Endothelial cell of umbilical vein (primary cell): ENCODE results near the gene CRYBG2.

Experiments used
- CTCF ChIP-seq, 2 donors: IDR thresholded peaks; 1 replicate in 1 of 2; 2 replicates in 1 of 2; pipeline ENCODE4 v1.5.1; 2011; ENCODE audit warnings: low read length in 2 of 2, mild to moderate bottlenecking in 2 of 2, moderate library complexity in 2 of 2, control low read depth in 1 of 2, inconsistent platforms in 1 of 2, low read depth in 1 of 2; ENCODE audit not compliant: insufficient read depth in 1 of 2; ENCODE audit errors: extremely low read depth in 1 of 2
- EZH2 ChIP-seq: IDR thresholded peaks from 2 replicates; pipeline ENCODE4 v1.6.1; 2012; ENCODE audit warnings: borderline replicate concordance, low read depth, mild to moderate bottlenecking, moderate library complexity, low read length, inconsistent platforms; ENCODE audit not compliant: severe bottlenecking
- FOS ChIP-seq: IDR thresholded peaks from 2 replicates; pipeline ENCODE4 v1.6.1; 2011; ENCODE audit warnings: mild to moderate bottlenecking, low read length, moderate library complexity, borderline replicate concordance; ENCODE audit not compliant: insufficient read depth
- JUN ChIP-seq: IDR thresholded peaks from 2 replicates; pipeline ENCODE4 v1.6.1; 2011; ENCODE audit warnings: borderline replicate concordance, low read depth; ENCODE audit not compliant: insufficient read length, insufficient read depth
- MAX ChIP-seq: IDR thresholded peaks from 2 replicates; pipeline ENCODE4 v1.6.1; 2011; ENCODE audit not compliant: insufficient read depth, insufficient read length
- MYC ChIP-seq: IDR thresholded peaks from one replicate; pipeline ENCODE4 v1.6.1; 2011; ENCODE audit warnings: mild to moderate bottlenecking, low read depth, low read length
- POLR2A ChIP-seq: IDR thresholded peaks from 2 replicates; pipeline ENCODE4 v1.6.1; 2012; ENCODE audit warnings: low read depth, mild to moderate bottlenecking, control low read depth, low read length
- POLR2AphosphoS5 ChIP-seq: IDR thresholded peaks from 2 replicates; pipeline ENCODE4 v1.6.1; 2012; ENCODE audit warnings: low read depth, mild to moderate bottlenecking, control low read depth, low read length, moderate library complexity; ENCODE audit not compliant: insufficient read depth

- TF ChIP-seq CTCF (IDR thresholded peaks at IDR 0.05; ENCODE audit: extremely low read depth in 1 of 2, insufficient read depth in 1 of 2, low read depth in 1 of 2, low read length in 2 of 2) = no peak
- TF ChIP-seq POLR2A = no peak
- TF ChIP-seq EZH2 = no peak
- TF ChIP-seq POLR2AphosphoS5 = no peak
- no peak for TF ChIP-seq MAX
- TF ChIP-seq JUN = no peak
- no peak for TF ChIP-seq MYC
- no peak for TF ChIP-seq FOS
Measured at GRCh38 chr1:26368486-26368885, 14.6 kb upstream of the CRYBG2 start.
